ENCODE data around the gene AADACL4. TPM values are rescaled to one million over a fixed set of nuclear protein-coding genes. Genes with fewer than 3 reads are reported as not detected.
A peak's percentile ranks its signal among the peaks of the same experiment; 100 is the strongest.

The AADACL4 gene
- total and polyA plus RNA-seq, 2 experiments from 2014 or later: 0.20 TPM; not detected in 1

DNA sequence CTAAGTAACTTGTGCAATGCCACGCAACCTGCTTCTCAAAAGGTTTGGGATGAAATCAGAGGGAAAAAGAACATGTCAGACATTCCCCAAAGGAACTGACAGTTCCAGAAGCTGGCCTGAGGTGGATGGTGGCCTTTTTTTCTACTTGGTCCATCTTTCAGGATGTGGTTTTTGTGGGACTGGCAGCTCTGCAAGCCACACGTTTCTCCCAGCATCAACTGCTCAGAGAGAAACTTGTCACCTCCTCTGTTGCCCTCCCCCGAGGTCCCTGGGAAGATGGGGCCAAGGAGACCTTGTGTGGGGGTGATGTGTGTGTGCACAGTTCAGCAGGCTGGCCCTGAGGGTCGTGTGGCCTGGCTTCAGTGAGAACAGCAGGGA is 23.4 kb upstream of the AADACL4 start:
- peaks cover 40% of the 10 kb centered on the region for H3K4me1 ChIP-seq (ENCODE audit: insufficient read depth)
- no peaks in the 10 kb centered on the region for H4K20me1 ChIP-seq (ENCODE audit: insufficient read depth, poor library complexity, severe bottlenecking)
- H3K36me3 ChIP-seq (replicated peaks; ENCODE audit: insufficient read depth, low read depth): no peaks in the 10 kb centered on the region
- no peak for TF ChIP-seq EZH2phosphoT487 (IDR thresholded peaks at IDR 0.05; ENCODE audit: low read depth, severe bottlenecking, unreplicated experiment)
- TF ChIP-seq, protein P1, sequence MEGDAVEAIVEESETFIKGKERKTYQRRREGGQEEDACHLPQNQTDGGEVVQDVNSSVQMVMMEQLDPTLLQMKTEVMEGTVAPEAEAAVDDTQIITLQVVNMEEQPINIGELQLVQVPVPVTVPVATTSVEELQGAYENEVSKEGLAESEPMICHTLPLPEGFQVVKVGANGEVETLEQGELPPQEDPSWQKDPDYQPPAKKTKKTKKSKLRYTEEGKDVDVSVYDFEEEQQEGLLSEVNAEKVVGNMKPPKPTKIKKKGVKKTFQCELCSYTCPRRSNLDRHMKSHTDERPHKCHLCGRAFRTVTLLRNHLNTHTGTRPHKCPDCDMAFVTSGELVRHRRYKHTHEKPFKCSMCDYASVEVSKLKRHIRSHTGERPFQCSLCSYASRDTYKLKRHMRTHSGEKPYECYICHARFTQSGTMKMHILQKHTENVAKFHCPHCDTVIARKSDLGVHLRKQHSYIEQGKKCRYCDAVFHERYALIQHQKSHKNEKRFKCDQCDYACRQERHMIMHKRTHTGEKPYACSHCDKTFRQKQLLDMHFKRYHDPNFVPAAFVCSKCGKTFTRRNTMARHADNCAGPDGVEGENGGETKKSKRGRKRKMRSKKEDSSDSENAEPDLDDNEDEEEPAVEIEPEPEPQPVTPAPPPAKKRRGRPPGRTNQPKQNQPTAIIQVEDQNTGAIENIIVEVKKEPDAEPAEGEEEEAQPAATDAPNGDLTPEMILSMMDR (IDR thresholded peaks at IDR 0.05; ENCODE audit: poor library complexity): no peak
- no peak for TF ChIP-seq EZH2 (IDR thresholded peaks at IDR 0.05; ENCODE audit: borderline replicate concordance)
- H3K9me2 ChIP-seq (replicated peaks; ENCODE audit: insufficient read depth): no peaks in the 10 kb centered on the region
- 63% methylated on average over 4 of the region's 4 CpGs for WGBS (ENCODE audit: low lambda C conversion rate, missing lambda C conversion rate)
- DNase-seq (ENCODE audit: low spot score): no peak
- no peak overlapping the region for H3K4me3 ChIP-seq
- H2AFZ ChIP-seq: no peak overlapping the region
- H3K79me2 ChIP-seq: peaks cover 17% of the 10 kb centered on the region
- peak overlapping the region; percentile 45 for H3K4me2 ChIP-seq
- H3K9me3 ChIP-seq (ENCODE audit: low read depth): no peaks in the 10 kb centered on the region
- H3K27ac ChIP-seq: no peak overlapping the region
- H3K27me3 ChIP-seq: no peaks in the 10 kb centered on the region

DNA sequence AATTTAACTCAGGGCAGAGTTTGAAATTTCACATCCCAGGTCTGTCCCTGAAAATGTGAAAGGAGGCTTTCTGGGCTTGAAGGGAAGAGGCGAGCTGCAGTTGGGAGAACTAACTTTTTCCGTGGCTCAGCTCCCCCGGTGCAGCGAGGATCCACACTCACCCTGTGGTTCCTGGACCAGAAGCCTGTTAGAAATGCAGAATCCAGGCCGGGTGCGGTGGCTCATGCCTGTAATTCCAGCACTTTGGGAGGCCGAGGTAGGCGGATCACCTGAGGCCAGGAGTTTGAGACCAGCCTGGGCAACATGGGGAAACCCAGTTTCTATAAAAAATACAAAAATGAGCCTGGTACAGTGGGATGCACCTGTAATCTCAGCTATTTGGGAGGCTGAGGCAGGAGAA is 23.0 kb upstream of the AADACL4 start:
- no peaks in the 10 kb centered on the region for H3K9me3 ChIP-seq (ENCODE audit: low read depth)
- no peak for DNase-seq (ENCODE audit: low spot score)
- H3K36me3 ChIP-seq (replicated peaks; ENCODE audit: insufficient read depth, low read depth): no peaks in the 10 kb centered on the region
- H3K27me3 ChIP-seq: no peaks in the 10 kb centered on the region
- 92% methylated on average over 8 of the region's 8 CpGs for WGBS (ENCODE audit: low lambda C conversion rate, missing lambda C conversion rate)
- no peak overlapping the region for H3K27ac ChIP-seq
- no peak overlapping the region for H3K4me2 ChIP-seq
- TF ChIP-seq EZH2 (IDR thresholded peaks at IDR 0.05; ENCODE audit: borderline replicate concordance) (no peak), EZH2phosphoT487 (IDR thresholded peaks at IDR 0.05; ENCODE audit: low read depth, severe bottlenecking, unreplicated experiment) (no peak)
- TF ChIP-seq, protein P1 (IDR thresholded peaks at IDR 0.05; ENCODE audit: poor library complexity): no peak
- H4K20me1 ChIP-seq (ENCODE audit: insufficient read depth, poor library complexity, severe bottlenecking): no peaks in the 10 kb centered on the region
- H3K9me2 ChIP-seq (replicated peaks; ENCODE audit: insufficient read depth): no peaks in the 10 kb centered on the region
- H3K4me3 ChIP-seq: no peak overlapping the region
- H3K4me1 ChIP-seq (ENCODE audit: insufficient read depth): peaks cover 40% of the 10 kb centered on the region
- peaks cover 14% of the 10 kb centered on the region for H3K79me2 ChIP-seq
- no peak overlapping the region for H2AFZ ChIP-seq

DNA sequence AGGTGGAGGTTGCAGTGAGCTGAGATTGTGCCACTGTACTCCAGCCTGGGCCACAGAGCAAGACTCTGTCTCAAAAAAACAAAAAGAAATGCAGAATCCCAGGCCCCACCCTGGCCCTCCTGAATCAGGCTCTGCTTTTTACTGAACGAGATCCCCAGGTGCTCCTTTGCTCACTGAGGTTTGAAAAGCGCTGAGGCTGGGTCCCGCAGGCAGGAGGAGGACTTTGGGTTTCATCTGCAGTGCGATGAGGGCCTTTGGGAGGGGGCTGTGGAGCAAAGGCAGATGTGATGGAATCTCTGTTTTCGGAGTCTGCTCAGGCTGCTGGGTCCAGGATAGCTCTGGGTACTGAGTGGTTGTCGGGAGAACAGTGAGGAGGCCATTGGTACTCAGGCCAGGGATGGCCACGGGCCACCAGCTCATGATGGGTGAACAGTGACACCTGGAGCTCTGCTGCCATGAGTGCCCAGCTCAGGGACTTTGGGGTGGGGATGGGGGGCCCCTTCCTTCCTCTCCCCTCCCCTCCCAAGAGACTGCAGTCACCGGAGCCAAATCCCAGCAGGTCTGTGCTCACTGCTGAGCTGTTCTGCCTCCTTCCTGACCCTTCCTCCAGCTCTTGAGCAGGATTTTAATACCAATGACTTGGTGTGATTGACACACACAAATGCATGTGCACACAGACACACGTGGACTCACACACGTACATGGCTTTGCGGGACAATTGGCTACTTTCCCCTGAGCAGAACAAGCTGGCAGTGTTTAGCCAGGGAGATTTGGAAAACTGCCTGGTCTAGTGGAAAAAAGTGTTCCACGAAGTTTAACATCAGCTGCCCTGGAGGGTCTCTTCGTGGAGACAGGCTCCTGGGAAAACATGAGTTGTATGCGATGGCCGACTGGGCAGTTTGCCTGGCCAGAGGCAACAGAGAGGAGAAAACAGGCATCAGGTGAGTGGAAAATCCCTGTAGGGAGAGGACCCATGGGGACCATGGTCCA is 22.2 kb upstream of the AADACL4 start:
- WGBS (ENCODE audit: low lambda C conversion rate, missing lambda C conversion rate): 75% methylated on average over 15 of the region's 15 CpGs
- Histone ChIP-seq H3K9me2 (replicated peaks; ENCODE audit: insufficient read depth) (no peaks in the 10 kb centered on the region), H3K36me3 (replicated peaks; ENCODE audit: insufficient read depth, low read depth) (no peaks in the 10 kb centered on the region), H3K27ac (peak overlapping the region; percentile 83), H3K79me2 (peaks cover 8% of the 10 kb centered on the region), H3K4me3 (no peak overlapping the region), H2AFZ (no peak overlapping the region), H3K4me2 (peak overlapping the region; percentile 9), H3K9me3 (ENCODE audit: low read depth) (no peaks in the 10 kb centered on the region), H3K27me3 (no peaks in the 10 kb centered on the region), H4K20me1 (ENCODE audit: insufficient read depth, poor library complexity, severe bottlenecking) (no peaks in the 10 kb centered on the region), H3K4me1 (ENCODE audit: insufficient read depth) (peaks cover 40% of the 10 kb centered on the region)
- peak; percentile 73 for DNase-seq (ENCODE audit: low spot score)
- TF ChIP-seq, protein P1 (IDR thresholded peaks at IDR 0.05; ENCODE audit: poor library complexity): no peak
- TF ChIP-seq EZH2phosphoT487 (IDR thresholded peaks at IDR 0.05; ENCODE audit: low read depth, severe bottlenecking, unreplicated experiment) (no peak), EZH2 (IDR thresholded peaks at IDR 0.05; ENCODE audit: borderline replicate concordance) (no peak)

All from hepatocyte (in vitro differentiated cells).